Measurements from ENCODE around the gene BNIPL.
A peak's percentile ranks its signal among the peaks of the same experiment; 100 is the strongest.

The BNIPL gene

DNA sequence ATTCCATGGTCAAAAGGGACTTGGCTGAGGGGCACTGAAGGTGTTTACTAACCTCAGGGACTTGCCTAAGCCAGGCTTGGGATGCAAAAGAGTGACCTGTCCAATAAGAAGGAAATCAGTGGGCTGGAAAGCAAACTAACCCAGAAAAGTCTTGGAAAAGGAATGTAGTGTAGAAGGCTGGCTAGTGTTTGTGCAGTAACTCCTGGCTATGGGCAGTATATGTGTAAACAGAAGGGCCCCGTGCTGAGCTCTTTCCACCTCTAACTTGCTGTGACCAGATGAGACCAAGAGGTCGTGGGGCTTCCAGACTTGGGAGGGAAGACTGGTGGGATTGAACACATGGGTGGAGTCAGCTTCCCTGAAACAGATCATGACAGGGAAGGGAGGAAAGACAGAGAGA lies 33.8 kb upstream of the BNIPL start:
- H3K27ac ChIP-seq (ENCODE audit: low read depth, low read length), result no peak overlapping the region
- no peaks in the 10 kb centered on the region for H3K36me3 ChIP-seq (ENCODE audit: low read length)
- no peaks in the 10 kb centered on the region for H3K79me2 ChIP-seq (ENCODE audit: insufficient read depth, low read length)
- H3K9me3 ChIP-seq (ENCODE audit: insufficient read depth, low read length), result no peaks in the 10 kb centered on the region
- TF ChIP-seq, protein P1, sequence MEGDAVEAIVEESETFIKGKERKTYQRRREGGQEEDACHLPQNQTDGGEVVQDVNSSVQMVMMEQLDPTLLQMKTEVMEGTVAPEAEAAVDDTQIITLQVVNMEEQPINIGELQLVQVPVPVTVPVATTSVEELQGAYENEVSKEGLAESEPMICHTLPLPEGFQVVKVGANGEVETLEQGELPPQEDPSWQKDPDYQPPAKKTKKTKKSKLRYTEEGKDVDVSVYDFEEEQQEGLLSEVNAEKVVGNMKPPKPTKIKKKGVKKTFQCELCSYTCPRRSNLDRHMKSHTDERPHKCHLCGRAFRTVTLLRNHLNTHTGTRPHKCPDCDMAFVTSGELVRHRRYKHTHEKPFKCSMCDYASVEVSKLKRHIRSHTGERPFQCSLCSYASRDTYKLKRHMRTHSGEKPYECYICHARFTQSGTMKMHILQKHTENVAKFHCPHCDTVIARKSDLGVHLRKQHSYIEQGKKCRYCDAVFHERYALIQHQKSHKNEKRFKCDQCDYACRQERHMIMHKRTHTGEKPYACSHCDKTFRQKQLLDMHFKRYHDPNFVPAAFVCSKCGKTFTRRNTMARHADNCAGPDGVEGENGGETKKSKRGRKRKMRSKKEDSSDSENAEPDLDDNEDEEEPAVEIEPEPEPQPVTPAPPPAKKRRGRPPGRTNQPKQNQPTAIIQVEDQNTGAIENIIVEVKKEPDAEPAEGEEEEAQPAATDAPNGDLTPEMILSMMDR (IDR thresholded peaks at IDR 0.05; ENCODE audit: insufficient read depth, low read length, poor library complexity, severe bottlenecking), result no peak
- no peak for TF ChIP-seq EZH2phosphoT487 (conservative IDR thresholded peaks at IDR 0.05; ENCODE audit: low read length)
- no peaks in the 10 kb centered on the region for H3K27me3 ChIP-seq (ENCODE audit: low read length)
- peaks cover 3% of the 10 kb centered on the region; the same call in 1 of the 2 replicates for H3F3A ChIP-seq (ENCODE audit: insufficient read depth)
- H3K9ac ChIP-seq (ENCODE audit: low read length), result no peak overlapping the region
- H3K4me2 ChIP-seq (ENCODE audit: low read depth, low read length, poor library complexity, severe bottlenecking), result no peak overlapping the region
- H2AFZ ChIP-seq (ENCODE audit: low read depth, low read length, severe bottlenecking), result no peak overlapping the region
- H4K20me1 ChIP-seq (ENCODE audit: low read depth, low read length), result no peaks in the 10 kb centered on the region
- no peaks in the 10 kb centered on the region for H3K9me2 ChIP-seq (replicated peaks; ENCODE audit: insufficient read depth, low read length)
- H3K4me3 ChIP-seq (ENCODE audit: insufficient read depth, low read length, poor library complexity, severe bottlenecking), result no peak overlapping the region

GRCh38 chr1:151003180-151003579 lies 33.2 kb upstream of the BNIPL start:
- H3K9me3 ChIP-seq (ENCODE audit: insufficient read depth, low read length), result no peaks in the 10 kb centered on the region
- no peaks in the 10 kb centered on the region for H3K9me2 ChIP-seq (replicated peaks; ENCODE audit: insufficient read depth, low read length)
- no peak overlapping the region for H3K4me3 ChIP-seq (ENCODE audit: insufficient read depth, low read length, poor library complexity, severe bottlenecking)
- H3K36me3 ChIP-seq (ENCODE audit: low read length), result no peaks in the 10 kb centered on the region
- TF ChIP-seq, protein P1 (IDR thresholded peaks at IDR 0.05; ENCODE audit: insufficient read depth, low read length, poor library complexity, severe bottlenecking), result no peak
- TF ChIP-seq EZH2phosphoT487 (conservative IDR thresholded peaks at IDR 0.05; ENCODE audit: low read length), result no peak
- no peaks in the 10 kb centered on the region for H3K27me3 ChIP-seq (ENCODE audit: low read length)
- H3K27ac ChIP-seq (ENCODE audit: low read depth, low read length), result no peak overlapping the region
- no peaks in the 10 kb centered on the region for H3K79me2 ChIP-seq (ENCODE audit: insufficient read depth, low read length)
- no peak overlapping the region for H3K9ac ChIP-seq (ENCODE audit: low read length)
- no peak overlapping the region for H2AFZ ChIP-seq (ENCODE audit: low read depth, low read length, severe bottlenecking)
- no peaks in the 10 kb centered on the region for H4K20me1 ChIP-seq (ENCODE audit: low read depth, low read length)
- H3K4me2 ChIP-seq (ENCODE audit: low read depth, low read length, poor library complexity, severe bottlenecking), result no peak overlapping the region
- H3F3A ChIP-seq (ENCODE audit: insufficient read depth), result peaks cover 8% of the 10 kb centered on the region; the same call in 1 of the 2 replicates

GRCh38 chr1:151005729-151006319 lies 30.6 kb upstream of the BNIPL start:
- peak overlapping the region; percentile 79 for H2AFZ ChIP-seq (ENCODE audit: low read depth, low read length, severe bottlenecking)
- H3F3A ChIP-seq (ENCODE audit: insufficient read depth), result peaks cover 8% of the 10 kb centered on the region; the same call in 1 of the 2 replicates
- TF ChIP-seq, protein P1 (IDR thresholded peaks at IDR 0.05; ENCODE audit: insufficient read depth, low read length, poor library complexity, severe bottlenecking), result no peak
- no peak for TF ChIP-seq EZH2phosphoT487 (conservative IDR thresholded peaks at IDR 0.05; ENCODE audit: low read length)
- H3K9me2 ChIP-seq (replicated peaks; ENCODE audit: insufficient read depth, low read length), result no peaks in the 10 kb centered on the region
- H3K4me2 ChIP-seq (ENCODE audit: low read depth, low read length, poor library complexity, severe bottlenecking), result peak overlapping the region; percentile 60
- H4K20me1 ChIP-seq (ENCODE audit: low read depth, low read length), result no peaks in the 10 kb centered on the region
- H3K9ac ChIP-seq (ENCODE audit: low read length), result peak overlapping the region; percentile 60
- no peaks in the 10 kb centered on the region for H3K36me3 ChIP-seq (ENCODE audit: low read length)
- H3K4me3 ChIP-seq (ENCODE audit: insufficient read depth, low read length, poor library complexity, severe bottlenecking), result peak overlapping the region; percentile 48
- no peaks in the 10 kb centered on the region for H3K27me3 ChIP-seq (ENCODE audit: low read length)
- no peaks in the 10 kb centered on the region for H3K9me3 ChIP-seq (ENCODE audit: insufficient read depth, low read length)
- no peak overlapping the region for H3K27ac ChIP-seq (ENCODE audit: low read depth, low read length)
- H3K79me2 ChIP-seq (ENCODE audit: insufficient read depth, low read length), result peaks cover 12% of the 10 kb centered on the region; the same call in 1 of the 2 replicates

All from SU-DHL-6 (cell line).